GM18505 (cell line): ENCODE results near the gene FLYWCH2.
"Not testable (repeated sequence)": the region's sequence is repeated elsewhere in the genome, so short reads cannot be mapped to it uniquely, and the experiment has no call there.

Source experiments
- ATAC-seq: cut with Tn5 transposase; IDR thresholded peaks from one replicate; pipeline ENCODE4 v1.9.1; 2021; ENCODE audit not compliant: unreplicated experiment
- POLR2A ChIP-seq: IDR thresholded peaks from 4 replicates; pipeline ENCODE4 v1.6.1; 2011; ENCODE audit warnings: borderline replicate concordance; ENCODE audit not compliant: insufficient read depth, insufficient read length; ENCODE audit errors: extremely low read depth

Gene FLYWCH2

GRCh38 chr16:2937170-2937569 lies 54.2 kb downstream of the FLYWCH2 start:
- TF ChIP-seq POLR2A = no peak
- ATAC-seq = no peak

DNA sequence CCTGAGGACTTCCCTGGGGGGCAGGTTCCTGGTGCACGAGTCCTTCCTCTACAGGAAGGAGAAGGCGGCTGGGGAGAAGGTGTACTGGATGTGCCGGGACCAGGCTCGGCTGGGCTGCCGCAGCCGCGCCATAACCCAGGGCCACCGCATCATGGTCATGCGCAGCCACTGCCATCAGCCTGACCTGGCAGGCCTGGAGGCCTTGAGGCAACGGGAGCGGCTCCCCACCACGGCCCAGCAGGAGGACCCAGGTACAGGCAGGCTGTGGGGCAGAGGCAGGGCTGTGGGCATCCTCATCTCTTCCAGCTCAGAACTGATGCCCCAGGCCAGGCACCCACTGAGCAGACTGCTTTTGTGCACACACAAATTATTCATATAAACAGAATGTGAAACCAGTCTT lies 55.2 kb downstream of the FLYWCH2 start:
- ATAC-seq = no peak
- TF ChIP-seq POLR2A = no peak

DNA sequence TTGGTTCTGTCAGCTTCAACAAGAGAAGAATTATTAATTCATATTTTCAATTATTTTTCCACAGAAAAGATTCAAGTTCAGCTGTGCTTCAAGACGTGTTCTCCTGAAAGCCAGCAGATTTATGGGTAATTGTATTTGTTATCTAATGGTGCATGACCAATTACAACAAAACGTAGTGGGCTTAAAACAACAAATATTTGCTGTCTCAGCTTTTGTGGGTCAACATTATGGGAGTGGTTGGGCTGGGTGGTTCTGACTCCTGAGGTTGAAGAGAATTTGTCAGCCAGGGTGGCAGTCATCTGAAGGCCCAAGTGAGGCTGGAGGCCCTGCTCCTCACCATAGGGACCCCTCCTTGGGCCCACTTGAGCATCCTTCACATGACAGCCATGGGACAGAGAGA lies 57.0 kb downstream of the FLYWCH2 start:
- no peak for TF ChIP-seq POLR2A
- no peak for ATAC-seq

DNA sequence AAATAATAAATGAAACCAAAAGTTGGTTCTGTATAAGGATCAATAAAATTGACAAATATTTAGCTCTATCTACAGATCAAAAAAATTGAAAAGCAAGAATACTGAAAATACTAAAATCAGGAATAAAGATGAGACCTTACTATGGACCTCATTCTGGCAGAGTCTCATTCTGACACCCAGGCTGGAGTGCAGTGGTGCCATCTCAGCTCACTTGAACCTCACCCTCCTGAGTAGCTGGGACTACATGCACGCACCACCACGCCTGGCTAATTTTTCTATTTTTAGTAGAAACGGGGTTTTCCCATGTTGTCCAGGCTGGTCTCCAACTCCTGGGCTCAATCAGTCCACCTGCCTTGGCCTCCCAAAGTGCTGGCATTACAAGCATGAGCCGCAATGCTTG lies 59.0 kb downstream of the FLYWCH2 start:
- no peak for ATAC-seq
- TF ChIP-seq POLR2A = no peak

DNA sequence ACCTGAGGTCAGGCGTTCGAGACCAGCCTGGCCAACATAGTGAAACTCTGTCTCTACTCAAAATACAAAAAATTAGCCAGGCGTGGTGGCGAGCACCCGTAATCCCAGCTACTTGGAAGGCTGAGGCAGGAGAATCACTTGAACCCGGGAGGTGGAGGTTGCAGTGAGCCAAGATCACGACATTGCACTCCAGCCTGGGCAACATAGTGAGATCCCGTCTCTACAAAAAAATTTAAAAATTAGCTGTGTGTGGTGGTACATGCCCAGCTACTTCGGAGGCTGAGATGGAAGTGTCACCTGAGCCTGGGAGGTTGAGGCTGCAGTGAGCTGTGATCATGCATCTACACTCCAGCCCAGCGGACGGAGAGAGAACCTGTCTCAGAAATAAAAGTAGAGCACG lies 60.7 kb downstream of the FLYWCH2 start:
- not testable (repeated sequence) for ATAC-seq

- ATAC-seq = no peak
- no peak for TF ChIP-seq POLR2A
Observed at GRCh38 chr16:2946649-2947048, 63.6 kb downstream of the FLYWCH2 start.
